SK-MEL-5 (cell line): Measurements from ENCODE around the gene SNX9. TPM values are rescaled to one million over a fixed set of nuclear protein-coding genes. Genes with fewer than 3 reads are reported as not detected.
"Not testable (repeated sequence)": the region's sequence is repeated elsewhere in the genome, so short reads cannot be mapped to it uniquely, and the experiment has no call there.

Experiments
- DNase-seq: peaks from one replicate; pipeline ENCODE4 v3.0.0-alpha.2; 2016; ENCODE audit warnings: low read depth, low spot score
- in situ Hi-C: cut with HindIII; loops from 2 replicates; pipeline ENCODE4 v1.10.0; 2016; ENCODE audit warnings: low sequenced_read_pairs, high pct_unique_total_duplicates, low pct_unique_long_range_greater_than_20kb
- total RNA-seq: library from RNA; depleted of rRNA; stranded (reverse); fragments of >200 nt; shearing (Covaris generic); gene quantifications from 2 replicates; pipeline ENCODE4 v1.2.3, GENCODE V29; 2014

Gene SNX9
- total RNA-seq, 1 experiment from 2014 or later = 138 TPM

- in situ Hi-C loops = no loop called here
- DNase-seq = no peak
These were observed 104.0 kb downstream of the SNX9 start for GRCh38 chr6:157927011-157927410.

- in situ Hi-C loops = no loop called here
These were observed 105.4 kb downstream of the SNX9 start for GRCh38 chr6:157928428-157928827.

GRCh38 chr6:157929076-157929475 is 106.0 kb downstream of the SNX9 start:
- no peak for DNase-seq
- in situ Hi-C loops = no loop called here

More at GRCh38 chr6:157928428-157928827, 105.4 kb downstream of the SNX9 start:
- DNase-seq = no peak

GRCh38 chr6:157929765-157930319 is 106.8 kb downstream of the SNX9 start:
- DNase-seq = no peak
- in situ Hi-C loops = no loop called here

GRCh38 chr6:157935786-157936185 is 112.7 kb downstream of the SNX9 start:
- in situ Hi-C loops = no loop called here
- no peak for DNase-seq

- in situ Hi-C loops = no loop called here
- no peak for DNase-seq
These were observed 114.3 kb downstream of the SNX9 start for GRCh38 chr6:157937318-157937717.

GRCh38 chr6:157937916-157938315 is 114.9 kb downstream of the SNX9 start:
- in situ Hi-C loops = no loop called here
- no peak for DNase-seq

GRCh38 chr6:157940375-157941036 is 117.5 kb downstream of the SNX9 start:
- in situ Hi-C loops, DNase-seq: not testable (repeated sequence)

GRCh38 chr6:157941101-157941863 is 118.2 kb downstream of the SNX9 start:
- in situ Hi-C loops = no loop called here
- no peak for DNase-seq

- no peak for DNase-seq
- in situ Hi-C loops = no loop called here
These were observed 119.3 kb downstream of the SNX9 start for GRCh38 chr6:157942351-157942750.

- in situ Hi-C loops = no loop called here
- DNase-seq = no peak
These were observed 120.4 kb downstream of the SNX9 start for GRCh38 chr6:157943249-157943963.

GRCh38 chr6:157943964-157944283 is 120.9 kb downstream of the SNX9 start:
- in situ Hi-C loops = no loop called here
- DNase-seq = no peak

GRCh38 chr6:157944983-157945931 is 122.2 kb downstream of the SNX9 start:
- no peak for DNase-seq
- in situ Hi-C loops = no loop called here

- no peak for DNase-seq
- in situ Hi-C loops = no loop called here
These were observed 123.1 kb downstream of the SNX9 start for GRCh38 chr6:157946053-157946617.

GRCh38 chr6:157946865-157947532 is 124.0 kb downstream of the SNX9 start:
- peak; percentile 46 for DNase-seq

GRCh38 chr6:157950899-157951298 is 127.9 kb downstream of the SNX9 start:
- in situ Hi-C loops = not testable (repeated sequence)
- DNase-seq = peak; percentile 49

More at GRCh38 chr6:157946865-157947532, 124.0 kb downstream of the SNX9 start:
- in situ Hi-C loops = no loop called here
